ENCODE results near the gene ARHGAP33.
"Not testable (repeated sequence)": the region's sequence is repeated elsewhere in the genome, so short reads cannot be mapped to it uniquely, and the experiment has no call there.

Gene ARHGAP33

GRCh38 chr19:35822579-35822978, 47.2 kb downstream of the ARHGAP33 start:
- no peak for DNase-seq (ENCODE audit: low read depth in 2 of 2, low spot score in 1 of 2)

- DNase-seq (ENCODE audit: low read depth in 2 of 2, low spot score in 1 of 2), result no peak
Measured at GRCh38 chr19:35824150-35824549, 48.8 kb downstream of the ARHGAP33 start.

GRCh38 chr19:35828692-35829301, 53.4 kb downstream of the ARHGAP33 start:
- DNase-seq (ENCODE audit: low read depth in 2 of 2, low spot score in 1 of 2), result peak; percentile 15 to 21

- no peak for DNase-seq (ENCODE audit: low read depth in 2 of 2, low spot score in 1 of 2)
Measured at GRCh38 chr19:35830986-35831385, 55.6 kb downstream of the ARHGAP33 start.

- no peak for DNase-seq (ENCODE audit: low read depth in 2 of 2, low spot score in 1 of 2)
Measured at GRCh38 chr19:35832054-35832453, 56.7 kb downstream of the ARHGAP33 start.

- no peak for DNase-seq (ENCODE audit: low read depth in 2 of 2, low spot score in 1 of 2)
Measured at GRCh38 chr19:35833972-35834371, 58.6 kb downstream of the ARHGAP33 start.

GRCh38 chr19:35836096-35836495, 60.7 kb downstream of the ARHGAP33 start:
- DNase-seq (ENCODE audit: low read depth in 2 of 2, low spot score in 1 of 2), result not testable (repeated sequence)
